A549 (cell line): ENCODE measurements around the gene SETDB1. TPM values are rescaled to one million over a fixed set of nuclear protein-coding genes. Genes with fewer than 3 reads are reported as not detected.

Experiments
- ATAC-seq, 2 experiments: fragments of 200-7000 bp in 1 of 2; fragments of >200 bp in 1 of 2; cut with Nextera tagmentation in 1 of 2; cut with Tn5 transposase in 1 of 2; 3 replicates each; pipeline versions ENCODE4 v1.8.0 to v1.9.1; 2018 to 2020; ENCODE audit warnings: mild to moderate bottlenecking in 1 of 2, moderate library complexity in 1 of 2
- CTCF ChIA-PET: fragments of 300-600 bp; sonication (Branson Sonifier 250); formaldehyde crosslinking; extraction: SDS; loops from one replicate; lab custom pipeline; 2021; ENCODE audit warnings: antibody characterized with exemption, inconsistent platforms; lab: Yijun Ruan, JAX
- POLR2A ChIA-PET: fragments of 350-600 bp; formaldehyde crosslinking; extraction: SDS; loops from one replicate; lab custom pipeline; 2021; ENCODE audit warnings: antibody characterized with exemption, inconsistent platforms; lab: Yijun Ruan, JAX
- DNase-seq, 2 experiments: peaks; one replicate each; pipeline versions ENCODE4 v3.0.0 to v3.0.0-alpha.2; 2011 to 2016; ENCODE audit warnings: low read depth in 1 of 2, low spot score in 1 of 2
- FAIRE-seq: peaks from 2 replicates; lab custom pipeline; 2011; peaks lifted over from hg19 to GRCh38; lab: Jason Lieb, UNC
- H3K27ac ChIP-seq, 2 experiments: fragments of >200 bp; sonication (Bioruptor Twin); formaldehyde crosslinking; 3 replicates each; pipeline ENCODE4 v1.5.1; 2016 to 2017
- H3K4me1 ChIP-seq: fragments of >200 bp; sonication (Bioruptor Twin); formaldehyde crosslinking; 3 replicates; pipeline ENCODE4 v1.6.1; 2016
- H3K4me2 ChIP-seq: fragments of >200 bp; sonication (Bioruptor Twin); formaldehyde crosslinking; 3 replicates; pipeline ENCODE4 v1.6.1; 2016
- H3K4me3 ChIP-seq: fragments of >200 bp; sonication (Bioruptor Twin); formaldehyde crosslinking; 3 replicates; pipeline ENCODE4 v1.5.1; 2016
- H3K9me3 ChIP-seq: fragments of >200 bp; sonication (Bioruptor Twin); formaldehyde crosslinking; 3 replicates; pipeline ENCODE4 v1.6.1; 2016
- BCL3 ChIP-seq: fragments of >200 bp; sonication (Bioruptor Twin); formaldehyde crosslinking; IDR thresholded peaks from 3 replicates; pipeline ENCODE4 v1.6.1; 2016
- BHLHE40 ChIP-seq: IDR thresholded peaks from 2 replicates; pipeline ENCODE4 v1.6.1; 2012; ENCODE audit warnings: low read depth, low read length, inconsistent platforms
- CHD4 ChIP-seq: fragments of 200-600 bp; sonication (generic); IDR thresholded peaks from 2 replicates; pipeline ENCODE4 v1.6.1; 2016; ENCODE audit warnings: antibody characterized with exemption, mild to moderate bottlenecking, borderline replicate concordance
- EHMT2 ChIP-seq: fragments of 200-600 bp; sonication (generic); IDR thresholded peaks from 2 replicates; pipeline ENCODE4 v1.6.1; 2016; ENCODE audit warnings: antibody characterized with exemption, low read depth, mild to moderate bottlenecking, moderate library complexity
- EP300 ChIP-seq, 2 experiments: fragments of >200 bp; sonication (Bioruptor Twin); formaldehyde crosslinking; IDR thresholded peaks; 2 replicates in 1 of 2; 3 replicates in 1 of 2; pipeline ENCODE4 v1.6.1; 2016 to 2017
- ESRRA ChIP-seq: fragments of 150-350 bp; IDR thresholded peaks from 2 replicates; pipeline ENCODE4 v1.6.1; 2014; ENCODE audit warnings: mild to moderate bottlenecking, low read length, borderline replicate concordance
- FOSB ChIP-seq: fragments of 250-450 bp; sonication (Bioruptor Pico); IDR thresholded peaks from 2 replicates; pipeline ENCODE4 v1.5.0; 2020; ENCODE audit warnings: mild to moderate bottlenecking, moderate library complexity
- HOXA7 ChIP-seq: fragments of 250-450 bp; sonication (Bioruptor Pico); IDR thresholded peaks from 2 replicates; pipeline ENCODE4 v1.5.0; 2020; ENCODE audit warnings: mild to moderate bottlenecking, moderate library complexity
- JUNB ChIP-seq: fragments of >200 bp; sonication (Bioruptor Twin); formaldehyde crosslinking; IDR thresholded peaks from 2 replicates; pipeline ENCODE4 v1.6.1; 2016
- KDM1A ChIP-seq: fragments of 200-600 bp; sonication (generic); IDR thresholded peaks from 2 replicates; pipeline ENCODE4 v1.6.1; 2016; ENCODE audit warnings: low read depth, mild to moderate bottlenecking
- KDM5A ChIP-seq: fragments of 200-600 bp; sonication (generic); IDR thresholded peaks from 2 replicates; pipeline ENCODE4 v1.6.1; 2016; ENCODE audit warnings: antibody characterized with exemption, mild to moderate bottlenecking
- MAFK ChIP-seq: fragments of 450-650 bp; IDR thresholded peaks from 2 replicates; pipeline ENCODE4 v1.6.1; 2014; ENCODE audit not compliant: partially characterized antibody
- MAX ChIP-seq: IDR thresholded peaks from 2 replicates; pipeline ENCODE4 v1.6.1; 2012
- MAZ ChIP-seq: fragments of 150-350 bp; IDR thresholded peaks from 2 replicates; pipeline ENCODE4 v1.6.1; 2014; ENCODE audit warnings: antibody characterized with exemption, low read depth, low read length, borderline replicate concordance
- MYC ChIP-seq: IDR thresholded peaks from 2 replicates; pipeline ENCODE4 v1.6.1; 2012; ENCODE audit warnings: mild to moderate bottlenecking, inconsistent platforms, low read length, improper control_type of control experiment, borderline replicate concordance
- NFE2L2 ChIP-seq: fragments of 150-350 bp; conservative IDR thresholded peaks from 2 replicates; pipeline ENCODE4 v1.6.1; 2014; ENCODE audit warnings: low read length
- POLR2AphosphoS2 ChIP-seq: conservative IDR thresholded peaks from 2 replicates; pipeline ENCODE4 v1.6.1; 2012; ENCODE audit warnings: low read length, improper control_type of control experiment, inconsistent platforms
- RARB ChIP-seq: fragments of 250-450 bp; sonication (Bioruptor Pico); IDR thresholded peaks from 2 replicates; pipeline ENCODE4 v1.8.0; 2021; ENCODE audit warnings: mild to moderate bottlenecking, moderate library complexity
- RFX5 ChIP-seq: fragments of 450-650 bp; IDR thresholded peaks from 2 replicates; pipeline ENCODE4 v1.7.1; 2014; ENCODE audit warnings: antibody characterized with exemption, mild to moderate bottlenecking, moderate library complexity
- RNF2 ChIP-seq: fragments of 200-600 bp; sonication (generic); IDR thresholded peaks from 2 replicates; pipeline ENCODE4 v1.6.1; 2016; ENCODE audit warnings: low read depth, mild to moderate bottlenecking, antibody characterized with exemption, moderate library complexity, borderline replicate concordance
- SMC3 ChIP-seq: fragments of >200 bp; sonication (Bioruptor Twin); formaldehyde crosslinking; IDR thresholded peaks from 3 replicates; pipeline ENCODE4 v1.6.1; 2018; ENCODE audit warnings: inconsistent platforms
- TFCP2L1 ChIP-seq: fragments of 250-450 bp; sonication (Bioruptor Pico); IDR thresholded peaks from 2 replicates; pipeline ENCODE4 v1.5.0; 2021; ENCODE audit warnings: mild to moderate bottlenecking
- USF2 ChIP-seq: fragments of 450-650 bp; IDR thresholded peaks from 2 replicates; pipeline ENCODE4 v1.6.1; 2014; ENCODE audit warnings: antibody characterized with exemption
- ZFP36 ChIP-seq: fragments of 450-650 bp; IDR thresholded peaks from 2 replicates; pipeline ENCODE4 v1.6.1; 2014; ENCODE audit warnings: borderline replicate concordance; ENCODE audit not compliant: partially characterized antibody
- WGBS: methylation state at CpG from one replicate; pipeline ENCODE4 v1.1.6; 2017; ENCODE audit errors: missing lambda C conversion rate; 5-methylcytosine and 5-hydroxymethylcytosine counted together
- polyA plus RNA-seq, 4 experiments: library from polyadenylated mRNA; depleted of rRNA in 3 of 4; stranded (reverse); fragments of >200 nt; fragmentation: RNase III in 1 of 4; extraction: RNeasy Plus Mini Kit Qiagen cat#74134 plus additional on column Dnase treatment in 1 of 4; gene quantifications; 2 replicates in 3 of 4; 3 replicates in 1 of 4; pipeline ENCODE4 v1.2.3, GENCODE V29; 2011 to 2017
- TF ChIP-seq, protein P1 (sequence below): fragments of 250-450 bp; sonication (Bioruptor Pico); IDR thresholded peaks from 2 replicates; pipeline ENCODE4 v1.5.0; 2021; ENCODE audit warnings: mild to moderate bottlenecking, moderate library complexity, borderline replicate concordance

The SETDB1 gene
- polyA plus RNA-seq, 2 of the 4 experiments (the other 2 are of a cell fraction): 25.1 to 56.9 TPM

DNA sequence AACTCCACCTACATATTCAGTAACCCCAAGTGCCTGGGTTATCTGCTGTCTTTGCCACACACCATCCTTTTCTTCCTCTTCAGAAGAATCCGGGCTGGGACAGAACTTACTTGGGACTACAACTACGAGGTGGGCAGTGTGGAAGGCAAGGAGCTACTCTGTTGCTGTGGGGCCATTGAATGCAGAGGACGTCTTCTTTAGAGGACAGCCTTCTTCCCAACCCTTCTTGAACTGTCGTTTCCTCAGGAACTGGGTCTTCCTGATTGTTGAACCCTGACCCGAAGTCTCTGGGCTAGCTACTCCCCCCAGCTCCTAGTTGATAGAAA is 38.0 kb downstream of the SETDB1 start:
- H3K4me2 ChIP-seq: no peak overlapping the region
- no peaks in the 10 kb centered on the region for H3K4me1 ChIP-seq
- ChIA-PET POLR2A (no interaction called here), CTCF (interaction anchor here (0.6 to 4.8 kb wide), 4 partner anchors 10 to 34 kb away, joined by 3 to 44 read pairs (median 8); partner anchors contain the start of genes ANXA9 and CERS2)
- FAIRE-seq: no peak
- no peak for ATAC-seq
- H3K9me3 ChIP-seq: no peaks in the 10 kb centered on the region
- H3K27ac ChIP-seq: no peak overlapping the region
- WGBS: 95% methylated on average over 5 of the region's 5 CpGs
- no peak for DNase-seq
- no peak overlapping the region for H3K4me3 ChIP-seq
- TF ChIP-seq MAZ (no peak), BHLHE40 (no peak), BCL3 (no peak), NFE2L2 (no peak), POLR2AphosphoS2 (no peak), TFCP2L1 (CRISPR knock-in tag) (no peak), RNF2 (no peak), MAFK (no peak), MYC (no peak), ZFP36 (no peak), KDM5A (no peak), RARB (CRISPR knock-in tag) (no peak), CHD4 (no peak), USF2 (no peak), ESRRA (no peak), HOXA7 (CRISPR knock-in tag) (no peak), FOSB (CRISPR knock-in tag) (no peak), MAX (no peak), RFX5 (no peak)
- TF ChIP-seq, protein P1, sequence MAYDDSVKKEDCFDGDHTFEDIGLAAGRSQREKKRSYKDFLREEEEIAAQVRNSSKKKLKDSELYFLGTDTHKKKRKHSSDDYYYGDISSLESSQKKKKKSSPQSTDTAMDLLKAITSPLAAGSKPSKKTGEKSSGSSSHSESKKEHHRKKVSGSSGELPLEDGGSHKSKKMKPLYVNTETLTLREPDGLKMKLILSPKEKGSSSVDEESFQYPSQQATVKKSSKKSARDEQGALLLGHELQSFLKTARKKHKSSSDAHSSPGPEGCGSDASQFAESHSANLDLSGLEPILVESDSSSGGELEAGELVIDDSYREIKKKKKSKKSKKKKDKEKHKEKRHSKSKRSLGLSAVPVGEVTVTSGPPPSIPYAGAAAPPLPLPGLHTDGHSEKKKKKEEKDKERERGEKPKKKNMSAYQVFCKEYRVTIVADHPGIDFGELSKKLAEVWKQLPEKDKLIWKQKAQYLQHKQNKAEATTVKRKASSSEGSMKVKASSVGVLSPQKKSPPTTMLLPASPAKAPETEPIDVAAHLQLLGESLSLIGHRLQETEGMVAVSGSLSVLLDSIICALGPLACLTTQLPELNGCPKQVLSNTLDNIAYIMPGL (CRISPR knock-in tag): no peak
- TF ChIP-seq, all 56 proteins: peak for 0

DNA sequence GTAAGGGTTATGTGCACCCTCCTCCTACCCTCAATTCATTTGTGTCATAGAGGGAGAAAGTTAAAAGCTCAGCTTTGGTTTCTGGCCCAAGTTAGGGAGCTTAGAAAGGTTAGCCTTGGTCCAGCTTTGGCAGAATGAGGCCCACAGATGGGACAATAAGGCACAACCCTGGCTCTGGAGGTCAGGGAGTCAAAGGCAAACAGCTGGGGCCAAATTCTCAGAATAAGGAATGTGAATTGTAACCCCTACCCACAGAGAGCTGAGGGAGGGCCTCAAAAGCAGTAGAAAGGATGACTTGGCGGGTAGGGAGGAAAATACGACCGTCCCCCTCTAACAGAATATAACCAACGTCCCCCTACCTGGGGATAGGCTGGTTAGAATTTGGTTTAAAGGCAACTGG is 39.4 kb downstream of the SETDB1 start:
- CTCF ChIA-PET: interaction anchor here (0.8 to 4.8 kb wide), 7 partner anchors 9 to 41 kb away, joined by 3 to 44 read pairs (median 5); partner anchors contain the start of genes ANXA9, CERS2 and MINDY1
- 92% methylated on average over 4 of the region's 4 CpGs for WGBS
- ATAC-seq (no peak), FAIRE-seq (no peak), DNase-seq (no peak)
- H3K4me1 ChIP-seq: peaks cover 14% of the 10 kb centered on the region
- H3K4me2 ChIP-seq: no peak overlapping the region
- POLR2A ChIA-PET: interaction anchor here (0.5 to 1.1 kb wide), 2 partner anchors 8 to 79 kb away, joined by 3 to 7 read pairs; no protein-coding TSS in a partner anchor
- H3K4me3 ChIP-seq: no peak overlapping the region
- H3K27ac ChIP-seq: no peak overlapping the region
- TF ChIP-seq JUNB (no peak), EP300 (IDR thresholded peaks at IDR 0.05) (no peak), MAFK (no peak), BCL3 (no peak), RNF2 (no peak), USF2 (no peak), EHMT2 (no peak), SMC3 (no peak), KDM1A (no peak), ZFP36 (no peak)
- H3K9me3 ChIP-seq: no peaks in the 10 kb centered on the region
